HG02884 (cell line): ENCODE results near the gene OGA.
A peak's percentile ranks its signal among the peaks of the same experiment; 100 is the strongest.

Experiments
- ATAC-seq: cut with Tn5 transposase; IDR thresholded peaks from one replicate; pipeline ENCODE4 v1.9.1; 2021; ENCODE audit warnings: mild to moderate bottlenecking, moderate library complexity; ENCODE audit not compliant: unreplicated experiment

Gene OGA

GRCh38 chr10:101818119-101818871 is at the start of gene OGA:
OGA (minus strand) TSS chr10:101818444; CDS start chr10:101818022, 422 bp downstream.
- peak; percentile 80 for ATAC-seq

GRCh38 chr10:101867931-101868330 is 49.7 kb upstream of the OGA start:
- ATAC-seq: no peak

- no peak for ATAC-seq
These were observed 41.3 kb upstream of the OGA start for GRCh38 chr10:101859530-101859929.

DNA sequence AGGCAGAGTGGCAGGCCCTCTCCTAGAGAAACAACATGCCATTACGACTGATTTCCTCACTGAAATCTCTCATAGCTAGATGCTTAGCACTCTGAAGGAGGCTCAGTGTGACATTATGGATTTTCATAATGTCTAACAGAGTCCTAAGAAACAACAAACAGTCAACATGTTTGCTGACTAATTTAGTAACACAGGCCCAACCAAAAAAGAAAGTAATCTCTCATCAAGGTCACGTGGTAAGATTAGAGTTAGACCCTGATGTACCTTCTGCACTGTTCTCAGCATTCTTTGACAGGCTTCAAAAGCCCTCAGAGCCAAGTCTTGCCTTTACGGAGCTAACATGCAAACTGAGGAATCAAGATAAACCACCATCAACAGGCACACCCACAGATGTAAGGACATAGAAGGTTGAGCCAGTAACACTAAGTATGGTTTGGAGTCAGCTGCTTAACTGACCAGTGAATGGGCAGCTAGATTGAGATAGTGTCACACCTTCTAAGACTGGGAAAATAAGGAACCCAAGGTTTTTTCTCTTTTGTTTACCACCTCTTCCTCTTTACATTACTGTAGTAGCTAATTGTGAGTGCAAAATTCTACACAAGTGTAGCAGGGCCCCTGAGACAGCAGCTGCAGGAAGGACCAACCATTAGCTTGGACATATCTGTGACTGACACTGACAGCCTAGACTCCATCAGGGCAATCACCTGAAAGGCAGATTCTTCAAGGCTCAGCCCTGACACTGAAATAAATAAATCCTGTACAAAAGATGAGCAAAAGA is 40.7 kb upstream of the OGA start:
- ATAC-seq: peak; percentile 54

DNA sequence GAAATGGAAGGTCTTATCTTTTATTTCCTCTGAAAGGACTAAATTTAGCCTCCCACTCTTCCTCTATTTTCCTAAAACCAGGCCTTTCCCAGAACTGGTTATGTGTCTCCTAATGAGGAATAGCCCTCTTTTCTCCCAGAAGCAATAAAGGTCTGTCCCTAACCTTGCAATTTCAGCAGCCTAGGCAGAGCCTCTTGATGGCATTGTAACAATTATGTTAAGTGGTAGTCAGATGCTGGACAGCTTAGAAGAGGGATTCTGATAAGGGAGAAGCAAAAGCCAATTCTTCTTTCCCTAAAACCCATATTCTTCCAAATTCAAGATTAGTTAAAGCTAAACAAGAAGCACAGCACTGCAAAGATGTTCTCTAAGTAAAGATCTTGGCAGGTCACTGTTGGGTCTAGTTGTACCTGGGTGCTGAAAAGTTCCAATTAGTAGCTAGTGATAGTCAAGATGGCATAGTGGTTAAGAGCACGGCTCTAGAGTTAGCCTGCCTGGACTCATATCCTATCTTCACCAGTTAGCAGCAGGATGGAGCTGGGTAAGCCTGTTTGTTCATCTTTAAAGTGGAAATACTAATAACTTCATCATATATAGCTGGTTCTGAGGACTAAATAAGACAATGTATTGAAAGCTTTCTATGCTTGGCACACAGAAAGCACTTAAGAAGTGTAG is 39.7 kb upstream of the OGA start:
- no peak for ATAC-seq

DNA sequence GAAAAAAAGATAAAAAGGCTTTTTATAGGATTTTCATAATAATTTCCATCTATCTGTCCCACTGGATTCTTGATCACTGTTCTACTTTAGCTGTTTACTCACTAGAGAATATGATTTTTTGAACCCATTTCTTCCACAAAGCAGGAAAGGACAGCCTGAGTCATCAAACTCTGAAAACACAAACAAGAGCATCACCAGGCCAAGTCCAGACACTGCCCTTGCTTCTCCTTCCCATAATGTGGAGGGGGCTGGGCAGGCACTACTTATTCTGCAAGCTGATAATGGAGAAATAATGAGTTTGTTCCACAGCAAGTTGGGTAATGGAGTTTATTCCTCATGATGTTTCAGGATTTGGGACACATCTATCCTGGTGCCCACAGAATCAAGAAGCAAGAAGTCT is 38.4 kb upstream of the OGA start:
- ATAC-seq: no peak

DNA sequence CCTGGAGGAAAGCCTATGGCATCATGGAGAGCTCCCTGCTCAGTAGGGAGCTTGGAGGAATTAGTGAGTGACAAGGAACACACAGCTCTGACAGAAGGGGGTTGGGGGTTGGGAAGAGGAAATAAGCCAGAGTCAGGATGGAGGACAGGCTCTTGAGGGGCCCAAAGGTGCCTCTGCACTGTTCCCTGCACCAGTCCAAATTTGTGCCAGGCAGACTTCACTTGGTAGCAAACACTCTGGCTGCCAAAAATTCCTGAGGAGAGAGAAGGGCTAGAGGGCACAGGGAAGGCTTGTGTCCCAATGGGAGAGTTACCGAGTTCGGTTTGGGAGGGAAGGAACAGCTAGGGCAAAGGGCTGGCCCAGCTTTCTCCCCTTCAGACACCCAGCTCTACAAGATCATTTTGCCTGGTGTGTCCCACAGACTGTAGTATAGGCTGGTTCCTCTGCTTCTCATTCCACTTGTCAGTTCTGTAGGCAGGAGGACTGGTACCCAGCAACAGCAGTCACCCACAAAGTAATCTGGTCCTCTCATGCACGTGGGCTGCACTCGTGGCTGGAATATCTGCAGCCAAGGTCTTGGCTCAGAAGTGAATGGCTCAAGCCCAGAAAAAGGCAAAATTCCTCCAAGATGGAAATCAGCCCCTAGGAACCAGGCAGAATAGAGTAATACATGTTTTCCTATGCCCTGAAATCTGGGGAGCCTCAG is 33.3 kb upstream of the OGA start:
- no peak for ATAC-seq

- ATAC-seq: no peak
These were observed 32.5 kb upstream of the OGA start for GRCh38 chr10:101850749-101851148.

DNA sequence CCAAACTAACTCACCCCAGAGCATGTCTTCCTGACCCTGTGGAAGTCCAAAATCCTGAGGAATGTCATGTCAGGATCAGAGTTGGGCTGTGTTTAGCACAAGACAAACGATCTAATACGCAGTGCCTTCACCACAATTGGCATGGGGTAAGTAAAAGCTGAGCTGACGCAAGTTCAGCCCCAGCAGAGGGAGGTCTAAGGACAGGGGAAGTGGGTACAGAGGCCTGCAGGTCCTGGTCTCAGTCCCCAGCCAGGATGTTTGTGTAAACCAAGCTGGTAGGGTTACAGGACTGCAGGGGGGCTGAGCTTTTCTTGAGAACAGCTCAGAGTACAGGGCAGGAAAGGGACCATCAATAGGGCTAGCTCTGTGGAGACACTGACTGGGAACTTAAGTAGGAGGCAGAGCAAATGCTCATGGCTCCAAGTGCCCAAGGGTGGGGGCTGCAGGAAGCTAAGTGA is 30.7 kb upstream of the OGA start:
- no peak for ATAC-seq

GRCh38 chr10:101848408-101848807 is 30.2 kb upstream of the OGA start:
- no peak for ATAC-seq

DNA sequence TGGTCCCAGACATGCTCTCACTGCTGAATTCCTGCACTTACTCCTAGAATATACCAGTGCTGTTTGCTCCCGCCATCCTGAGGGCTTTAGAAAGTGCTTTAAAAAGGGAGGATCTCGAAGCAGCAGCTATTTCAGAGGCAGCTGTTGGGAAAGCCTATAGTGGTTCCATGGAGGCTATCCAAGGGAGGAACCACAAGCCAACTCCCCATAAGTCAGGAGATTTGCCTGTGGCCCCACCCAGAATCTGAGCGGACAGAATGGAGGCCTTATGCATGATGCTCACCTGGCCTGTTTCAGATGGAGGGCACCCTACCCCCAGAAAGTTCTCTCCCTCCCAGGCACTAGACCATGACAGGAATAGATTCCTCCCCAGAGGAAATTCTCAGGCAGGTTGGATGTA is 27.6 kb upstream of the OGA start:
- no peak for ATAC-seq

DNA sequence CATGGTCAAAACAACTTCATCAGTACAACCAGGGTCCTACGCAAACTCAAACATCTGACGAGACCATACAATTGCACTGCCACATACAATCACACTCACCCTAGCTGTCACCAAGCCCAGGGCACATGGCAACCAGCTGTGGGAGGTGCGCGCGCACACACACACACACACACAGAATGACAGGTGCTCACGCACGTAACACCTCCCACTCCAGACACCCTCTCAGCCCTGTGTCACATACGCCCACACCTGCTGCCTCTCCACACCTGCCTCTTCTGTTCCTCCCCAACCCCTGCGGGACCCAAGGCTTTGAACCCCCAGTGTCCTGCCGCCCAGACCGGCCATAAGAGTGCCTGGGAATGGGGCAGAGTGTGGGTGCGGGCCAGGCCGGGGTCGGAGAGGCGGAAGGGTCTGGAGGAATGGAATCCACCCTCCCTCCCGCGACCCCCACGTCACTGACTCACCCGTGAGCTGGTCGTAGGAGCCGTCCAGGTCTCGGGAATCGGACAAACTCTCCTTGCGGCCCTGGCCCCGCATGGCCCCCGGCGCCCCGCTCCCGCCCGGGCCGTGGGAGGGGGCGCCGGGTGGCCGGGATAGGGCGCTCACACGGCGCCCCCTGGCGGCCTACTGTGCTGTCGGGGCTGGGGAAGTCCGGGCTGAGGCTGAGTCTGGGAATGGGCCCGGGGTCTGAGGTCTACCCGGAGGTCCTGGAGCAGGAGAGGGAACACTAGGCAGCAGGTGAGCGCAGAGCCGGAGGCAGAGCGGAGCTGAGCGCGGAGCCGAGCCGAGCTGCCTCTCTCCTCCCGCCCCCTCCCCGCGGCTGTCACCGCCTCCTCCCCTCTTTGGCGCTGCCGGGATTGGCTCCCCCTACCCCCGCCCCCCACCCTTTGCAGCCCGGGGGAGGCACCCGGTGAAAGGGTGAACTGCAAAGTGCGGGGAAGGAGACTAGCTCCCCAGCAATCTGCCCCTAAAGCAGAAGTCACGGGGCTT is 25.1 kb upstream of the OGA start, which contains the start of gene KCNIP2:
TSS of gene KCNIP2 (minus strand) at position 769 of the 990 bp plus-strand sequence. CDS start at position 537, 232 bp downstream.
- no peak for ATAC-seq

DNA sequence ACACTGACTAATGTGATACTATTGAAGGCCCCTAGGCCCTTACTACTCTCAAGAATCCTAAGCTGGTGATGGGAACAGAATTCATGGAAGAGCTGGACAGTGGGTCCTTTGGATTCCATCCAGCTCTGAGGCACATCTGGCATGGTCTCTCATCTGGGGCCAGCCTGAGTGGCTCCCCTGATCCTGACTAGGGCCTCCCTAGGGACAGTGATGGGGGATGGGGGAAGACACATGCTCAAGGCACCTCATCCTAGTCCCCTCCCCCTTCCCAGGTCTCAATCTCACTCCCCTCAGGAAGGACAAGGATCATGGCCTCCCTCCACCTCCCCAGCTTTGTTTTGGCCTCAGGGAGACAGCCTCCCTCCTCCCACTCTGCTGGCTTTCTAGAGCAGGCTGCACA is 23.6 kb upstream of the OGA start:
- ATAC-seq: no peak

DNA sequence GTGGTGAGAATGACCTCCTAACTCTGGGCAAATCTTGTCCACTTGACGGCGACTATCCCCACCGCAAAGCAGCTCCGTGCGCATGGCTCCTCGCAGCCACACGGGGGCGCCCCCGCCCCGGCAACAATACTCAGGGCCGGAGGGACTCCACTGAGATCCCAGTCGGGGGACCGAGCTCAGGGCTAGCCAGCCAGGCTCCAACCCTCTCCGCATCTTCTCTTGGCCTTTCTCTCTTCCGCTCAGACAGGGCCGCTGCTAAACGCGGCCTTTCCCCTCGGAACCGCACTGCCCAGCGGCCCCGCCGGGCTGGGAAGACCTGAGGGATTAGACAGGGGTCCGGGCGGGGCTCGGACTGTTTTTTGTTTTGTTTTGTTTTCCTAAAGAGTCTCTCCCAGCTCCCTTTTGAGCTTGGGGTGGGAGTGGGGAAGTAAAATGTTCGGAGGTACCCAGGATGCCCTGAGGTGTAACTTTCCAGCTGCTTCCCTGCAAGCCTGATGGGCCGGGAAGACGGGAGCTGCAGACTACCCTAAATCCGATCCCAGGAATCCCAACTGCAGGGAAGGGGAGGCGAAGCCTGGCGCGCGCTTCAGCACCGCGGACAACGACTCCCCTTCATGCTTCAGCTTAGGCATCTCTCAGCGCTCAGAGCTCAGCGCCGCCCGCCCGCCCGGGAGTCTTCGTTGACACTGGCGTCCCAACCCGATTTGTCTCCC is 22.7 kb upstream of the OGA start:
- ATAC-seq: peak; percentile 48

DNA sequence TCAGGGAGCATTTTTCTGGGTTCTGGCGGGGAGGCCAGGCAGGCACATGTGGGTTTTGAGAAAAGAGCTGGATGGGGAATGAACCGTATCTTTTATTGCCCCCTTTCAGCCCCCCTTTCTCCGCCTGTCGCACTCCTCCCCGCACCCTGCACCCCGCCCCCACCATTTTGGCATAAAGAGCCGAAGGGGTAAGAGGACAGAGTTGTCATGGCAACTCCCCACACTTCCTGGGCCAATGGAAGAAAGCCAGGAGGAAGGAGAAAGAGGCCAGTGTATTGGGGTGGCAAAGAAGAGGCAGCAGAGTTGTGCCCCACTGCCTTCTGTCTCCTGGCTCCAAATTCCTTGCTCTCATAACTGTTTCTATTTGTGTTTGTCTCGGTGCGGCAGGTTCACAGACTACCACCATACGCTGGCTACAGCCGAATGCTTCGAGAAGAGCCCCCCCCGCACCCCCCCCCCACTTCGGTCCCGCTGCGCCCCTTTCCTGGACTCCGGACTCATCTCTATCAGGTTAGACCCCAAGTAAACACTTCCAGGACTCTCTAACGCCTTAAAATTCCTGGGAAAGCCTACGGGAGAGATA is 21.9 kb upstream of the OGA start:
- ATAC-seq: no peak

DNA sequence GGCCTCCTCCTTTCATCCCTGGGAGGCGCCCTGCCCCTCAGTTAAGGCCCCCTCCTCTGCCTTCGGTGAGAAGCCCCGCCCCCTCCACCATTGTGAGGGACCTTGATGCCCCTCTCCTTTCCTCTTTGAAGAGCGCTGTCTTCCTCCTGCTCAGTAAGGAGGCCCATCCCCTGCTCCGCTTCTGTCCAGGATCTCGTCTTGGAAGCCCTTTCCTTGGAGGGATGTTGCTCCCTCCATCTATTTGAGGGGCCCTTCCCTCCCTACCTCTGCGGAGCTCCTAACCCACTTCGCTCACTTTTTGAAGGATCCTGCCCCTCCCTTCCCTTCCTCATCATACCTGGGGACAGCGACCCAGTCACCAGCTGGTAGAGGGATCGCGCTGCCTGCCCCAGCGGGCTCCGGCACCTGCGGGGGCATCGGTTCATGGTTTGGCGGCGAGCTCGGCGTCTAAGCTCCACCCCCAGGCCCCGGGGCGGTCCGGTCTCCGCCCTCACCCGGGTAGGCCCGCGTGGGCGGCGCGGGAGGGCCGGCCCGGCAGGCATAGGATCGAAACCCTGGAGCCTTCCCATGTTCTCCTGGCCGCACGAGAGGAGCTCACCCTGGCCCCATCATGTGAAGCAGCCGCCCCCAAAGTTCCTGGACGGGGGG is 21.3 kb upstream of the OGA start:
- ATAC-seq: peak; percentile 33

DNA sequence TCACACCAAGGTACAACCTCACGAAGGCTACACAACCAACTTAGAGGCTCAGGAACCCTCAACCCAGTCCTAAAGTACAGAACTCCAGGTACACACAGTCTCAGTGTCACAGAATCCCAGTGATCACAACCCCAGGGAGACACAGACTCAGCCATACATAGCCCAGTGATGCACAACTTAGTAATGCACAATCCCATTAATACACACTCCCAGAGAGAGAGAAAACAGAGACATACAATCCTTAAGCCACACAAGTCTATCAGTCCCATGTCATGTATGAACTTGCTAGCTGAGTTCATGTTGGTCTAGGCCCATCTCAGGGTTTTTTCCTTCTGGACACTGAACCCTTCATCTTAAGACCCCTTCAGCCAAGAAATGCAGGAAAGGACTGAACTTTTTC is 20.8 kb upstream of the OGA start:
- no peak for ATAC-seq

DNA sequence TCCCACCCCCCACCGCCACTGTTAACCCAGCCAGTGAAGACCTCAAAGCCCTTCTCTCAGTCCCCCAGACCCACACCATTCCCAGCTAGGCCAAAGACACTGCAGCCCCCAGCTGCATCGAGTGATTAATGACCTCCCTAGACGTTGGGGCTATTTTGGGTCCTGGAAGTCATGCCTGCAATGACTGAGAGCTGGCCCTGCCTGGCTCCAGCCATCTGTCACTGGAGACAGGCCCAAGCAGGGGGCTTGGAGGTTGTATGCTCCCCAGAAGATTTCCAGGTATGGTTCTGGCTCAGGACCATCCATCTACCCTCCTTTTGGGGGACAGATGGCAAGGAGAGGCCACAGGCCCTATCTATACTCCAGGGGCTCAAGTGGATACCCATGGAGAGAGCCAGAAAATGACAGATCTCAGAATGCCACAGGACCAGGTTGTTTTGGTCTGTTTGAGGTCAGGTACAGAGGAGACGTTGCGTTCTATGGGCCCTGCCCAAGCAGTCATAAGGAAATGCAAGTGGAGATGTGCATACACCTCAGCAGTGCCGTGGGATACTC is 20.2 kb upstream of the OGA start:
- no peak for ATAC-seq
